Naive thymus-derived CD8-positive, alpha-beta T cell (primary cell): Measurements from ENCODE around the gene KRTAP5-1. TPM values are rescaled to one million over a fixed set of nuclear protein-coding genes. Genes with fewer than 3 reads are reported as not detected.

ENCODE experiments used
- ATAC-seq, 2 donors: fragments of 150-1000 bp; cut with Tn5 transposase in 1 of 2; sonication (Bioruptor Pico), chemical (Tn5 transposase) in 1 of 2; 1 replicate in 1 of 2; 2 replicates in 1 of 2; pipeline ENCODE4 v1.10.0; 2021; ENCODE audit warnings: mild to moderate bottlenecking in 2 of 2, moderate library complexity in 2 of 2
- POLR2A ChIA-PET: fragments of 350-600 bp; sonication (Branson Sonifier 250); formaldehyde crosslinking; loops from one replicate; lab custom pipeline; 2021; ENCODE audit warnings: antibody characterized with exemption; lab: Charles Lee
- DNase-seq, 10 donors: peaks; one replicate each; pipeline versions ENCODE4 v3.0.0 to v3.0.0-alpha.2; 2020 to 2022
- H3K27ac Mint-ChIP-seq, 10 donors: one replicate each; pipeline ENCODE4 v1.8.0; 2020 to 2022; ENCODE audit warnings: mild to moderate bottlenecking in 10 of 10, mixed read lengths in 10 of 10, moderate library complexity in 4 of 10, inconsistent platforms in 1 of 10
- H3K27me3 Mint-ChIP-seq, 5 donors: one replicate each; pipeline ENCODE4 v1.8.0; 2021 to 2022; ENCODE audit warnings: mixed read lengths in 5 of 5
- H3K36me3 Mint-ChIP-seq, 3 donors: one replicate each; pipeline ENCODE4 v1.8.0; 2020 to 2022; ENCODE audit warnings: mixed read lengths in 3 of 3, mild to moderate bottlenecking in 2 of 3, inconsistent platforms in 1 of 3
- H3K4me1 Mint-ChIP-seq, 4 donors: one replicate each; pipeline ENCODE4 v1.8.0; 2021 to 2022; ENCODE audit warnings: mixed read lengths in 4 of 4
- H3K4me3 Mint-ChIP-seq, 10 donors: one replicate each; pipeline ENCODE4 v1.8.0; 2020 to 2022; ENCODE audit warnings: mild to moderate bottlenecking in 10 of 10, mixed read lengths in 10 of 10, moderate library complexity in 6 of 10, inconsistent platforms in 1 of 10
- H3K9me3 Mint-ChIP-seq, 9 donors: one replicate each; pipeline ENCODE4 v1.8.0; 2020 to 2022; ENCODE audit warnings: mixed read lengths in 9 of 9, mild to moderate bottlenecking in 3 of 9, inconsistent platforms in 1 of 9, moderate library complexity in 1 of 9
- polyA plus RNA-seq, 3 donors: library from polyadenylated mRNA; unstranded; fragments of 300-500 nt; fragmentation: Illumina TruSeq; gene quantifications; one replicate each; pipeline ENCODE4 v1.2.3, GENCODE V29; 2021
- total RNA-seq, 8 experiments: library from RNA in 2 of 8; stranded (reverse) in 2 of 8; gene quantifications; one replicate each; pipeline ENCODE4 v1.2.3 and lab custom pipeline; 2021 to 2026

Gene KRTAP5-1
- total and polyA plus RNA-seq, 5 experiments from 2014 or later: not detected

GRCh38 chr11:1562469-1563148 is 22.5 kb downstream of the KRTAP5-1 start:
- Mint-ChIP-seq H3K4me1 (peaks cover 0 to 2% (median 0%) of the 10 kb centered on the region in 4 donors), H3K27me3 (peaks cover 0 to 2% (median 0%) of the 10 kb centered on the region in 5 donors), H3K27ac (peak overlapping the region in 1 of 10 donors; percentile 61), H3K9me3 (no peaks in the 10 kb centered on the region), H3K36me3 (peaks cover 0 to 9% (median 2%) of the 10 kb centered on the region in 3 donors), H3K4me3 (no peak overlapping the region)
- ATAC-seq: no peak
- peak in 1 of 10 donors; percentile 40 for DNase-seq
- POLR2A ChIA-PET: no interaction called here

DNA sequence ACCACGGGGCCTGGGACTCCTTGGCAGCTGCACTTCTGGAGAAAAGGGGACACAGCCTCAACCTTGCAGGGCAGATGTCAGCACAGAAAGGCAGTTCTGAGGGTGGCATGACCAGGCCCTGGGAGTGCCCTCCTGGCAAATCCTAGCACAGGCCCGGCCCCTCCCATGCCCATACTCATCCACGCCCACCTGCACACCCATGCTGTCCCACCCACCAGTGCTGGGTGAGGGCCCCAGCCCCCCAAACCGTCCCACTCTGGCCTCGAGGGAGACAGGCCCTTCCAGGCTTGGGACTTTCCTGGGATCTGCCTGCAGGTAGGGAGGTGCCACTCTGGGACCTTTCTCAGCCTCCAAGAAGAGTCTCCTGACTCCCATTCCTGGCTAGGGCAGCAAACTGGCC is 23.1 kb downstream of the KRTAP5-1 start:
- ATAC-seq (no peak), DNase-seq (peak in 1 of 10 donors; percentile 45)
- Mint-ChIP-seq H3K36me3 (peaks cover 0 to 12% (median 3%) of the 10 kb centered on the region in 3 donors), H3K4me1 (peaks cover 0 to 2% (median 0%) of the 10 kb centered on the region in 4 donors), H3K9me3 (no peaks in the 10 kb centered on the region), H3K27ac (peak overlapping the region in 1 of 10 donors; percentile 34), H3K4me3 (no peak overlapping the region), H3K27me3 (peaks cover 0 to 2% (median 0%) of the 10 kb centered on the region in 5 donors)
- POLR2A ChIA-PET: no interaction called here

DNA sequence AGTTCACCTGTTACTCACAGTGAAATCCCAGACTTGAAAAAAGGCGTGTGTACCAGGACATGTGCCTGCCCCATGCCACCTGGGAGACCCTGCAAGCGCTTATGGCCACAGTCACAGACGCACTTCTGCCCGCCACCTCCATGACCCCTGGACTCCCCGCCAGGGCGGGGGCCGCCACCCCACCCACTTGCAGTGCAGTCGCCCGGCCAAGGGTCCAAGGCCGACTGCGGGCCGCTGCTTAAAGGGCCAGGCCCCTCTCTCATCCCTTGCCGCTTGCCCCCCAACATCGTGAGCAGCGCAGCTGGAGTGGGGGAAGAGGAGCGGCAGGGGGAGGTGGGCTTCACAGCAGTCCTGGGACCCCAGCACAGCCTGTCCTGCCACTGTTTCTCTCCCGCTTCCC is 23.8 kb downstream of the KRTAP5-1 start:
- no peak overlapping the region for H3K4me3 Mint-ChIP-seq
- no peaks in the 10 kb centered on the region for H3K4me1 Mint-ChIP-seq
- peaks cover 0 to 2% (median 0%) of the 10 kb centered on the region in 5 donors for H3K27me3 Mint-ChIP-seq
- no peaks in the 10 kb centered on the region for H3K9me3 Mint-ChIP-seq
- H3K36me3 Mint-ChIP-seq: peaks cover 0 to 12% (median 3%) of the 10 kb centered on the region in 3 donors
- ATAC-seq: no peak
- POLR2A ChIA-PET: no interaction called here
- H3K27ac Mint-ChIP-seq: no peak overlapping the region
- peak in 1 of 10 donors; percentile 13 for DNase-seq

- H3K36me3 Mint-ChIP-seq: peaks cover 0 to 10% (median 3%) of the 10 kb centered on the region in 3 donors
- DNase-seq (peak in 1 of 10 donors; percentile 41), ATAC-seq (no peak)
- H3K27ac Mint-ChIP-seq: peak overlapping the region in 1 of 10 donors; percentile 9
- peaks cover 0 to 2% (median 0%) of the 10 kb centered on the region in 5 donors for H3K27me3 Mint-ChIP-seq
- no peaks in the 10 kb centered on the region for H3K4me1 Mint-ChIP-seq
- POLR2A ChIA-PET: no interaction called here
- H3K9me3 Mint-ChIP-seq: no peaks in the 10 kb centered on the region
- H3K4me3 Mint-ChIP-seq: no peak overlapping the region
Observed at GRCh38 chr11:1560649-1561251, 24.3 kb downstream of the KRTAP5-1 start.

GRCh38 chr11:1560002-1560648 is 25.0 kb downstream of the KRTAP5-1 start:
- Mint-ChIP-seq H3K9me3 (no peaks in the 10 kb centered on the region), H3K27me3 (peaks cover 0 to 2% (median 0%) of the 10 kb centered on the region in 5 donors), H3K4me1 (no peaks in the 10 kb centered on the region), H3K36me3 (peaks cover 0 to 12% (median 3%) of the 10 kb centered on the region in 3 donors), H3K27ac (peak overlapping the region in 1 of 10 donors; percentile 9), H3K4me3 (no peak overlapping the region)
- POLR2A ChIA-PET: no interaction called here
- DNase-seq (peak in 1 of 10 donors; percentile 56), ATAC-seq (no peak)

- peaks cover 0 to 3% (median 1%) of the 10 kb centered on the region in 5 donors for H3K27me3 Mint-ChIP-seq
- ATAC-seq (peak in 1 of 2 donors; percentile 8), DNase-seq (peak in 1 of 10 donors; percentile 52)
- H3K4me3 Mint-ChIP-seq: no peak overlapping the region
- H3K36me3 Mint-ChIP-seq: peaks cover 0 to 12% (median 3%) of the 10 kb centered on the region in 3 donors
- H3K9me3 Mint-ChIP-seq: no peaks in the 10 kb centered on the region
- no peaks in the 10 kb centered on the region for H3K4me1 Mint-ChIP-seq
- peak overlapping the region in 2 of 10 donors; percentile 25 to 30 for H3K27ac Mint-ChIP-seq
- POLR2A ChIA-PET: interaction anchor here (1.2 kb wide), 1 partner anchor 11 kb away, joined by 3 read pairs; no protein-coding TSS in a partner anchor
Observed at GRCh38 chr11:1559111-1559951, 25.8 kb downstream of the KRTAP5-1 start.

DNA sequence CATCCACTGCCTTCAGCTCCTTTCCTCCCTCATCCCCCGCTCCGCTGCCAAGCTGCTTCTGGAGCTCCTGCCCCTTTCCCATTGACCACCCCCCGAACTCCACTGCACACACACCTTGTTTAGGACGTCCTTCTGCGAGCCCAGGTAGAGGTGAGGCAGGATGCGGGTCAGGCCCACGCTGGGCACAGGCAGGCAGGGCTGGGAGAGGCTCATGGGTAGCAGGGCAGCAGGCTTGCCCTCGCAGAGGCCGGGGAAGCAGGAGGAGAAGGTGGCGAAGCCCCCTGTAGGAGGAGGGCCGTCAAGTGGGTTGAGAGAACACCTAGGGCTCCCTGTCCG is 26.3 kb downstream of the KRTAP5-1 start:
- peak in 1 of 10 donors; percentile 38 for DNase-seq
- Mint-ChIP-seq H3K36me3 (peaks cover 0 to 12% (median 3%) of the 10 kb centered on the region in 3 donors), H3K27ac (peak overlapping the region in 2 of 10 donors; percentile 25 to 73), H3K27me3 (peaks cover 0 to 5% (median 2%) of the 10 kb centered on the region in 5 donors), H3K9me3 (no peaks in the 10 kb centered on the region), H3K4me1 (no peaks in the 10 kb centered on the region), H3K4me3 (peak overlapping the region in 1 of 10 donors; percentile 48)
- POLR2A ChIA-PET: interaction anchor here (1.2 kb wide), 1 partner anchor 11 kb away, joined by 3 read pairs; no protein-coding TSS in a partner anchor
- no peak for ATAC-seq

DNA sequence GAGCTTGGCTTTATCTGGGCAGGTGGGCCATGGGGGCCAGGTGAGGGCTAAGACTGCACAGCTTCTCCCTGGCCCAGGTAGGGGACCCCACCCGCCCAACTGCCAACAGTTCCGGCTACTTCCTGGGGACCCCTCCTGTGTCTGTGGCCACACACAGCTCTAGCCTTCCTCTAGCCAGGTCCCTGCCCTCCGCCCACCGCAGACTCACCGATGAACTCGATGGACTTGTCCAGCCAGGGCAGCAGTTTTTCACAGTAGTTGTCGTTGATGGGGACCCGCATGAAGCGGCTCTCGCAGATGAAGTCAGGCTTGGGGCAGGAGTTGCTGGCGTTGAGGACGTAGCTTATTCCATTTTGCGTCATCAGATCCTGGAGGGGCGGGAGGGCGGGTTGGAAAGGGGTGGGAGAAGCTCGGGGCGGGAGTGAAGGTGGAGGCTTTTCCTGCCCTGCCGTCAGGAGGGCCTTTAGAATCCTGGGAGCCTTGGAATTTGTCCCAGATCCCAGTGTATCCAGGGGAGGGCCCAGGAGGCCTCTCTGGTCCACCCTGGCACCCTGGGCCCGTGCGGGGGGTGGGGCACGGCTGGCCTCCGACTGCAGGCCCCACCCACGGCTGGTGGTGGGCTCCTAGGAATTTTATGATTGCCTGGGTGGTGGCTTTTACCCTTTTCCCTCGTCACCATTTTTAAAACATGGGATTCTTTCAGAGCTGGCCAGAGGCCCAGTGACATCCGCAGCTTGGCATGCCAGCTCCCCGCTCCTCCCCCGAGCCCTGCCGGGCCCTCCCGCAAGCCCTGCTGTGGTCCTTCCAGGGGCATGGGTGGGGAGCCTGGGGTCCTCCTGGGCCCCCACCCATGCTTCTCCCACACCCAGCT is 26.9 kb downstream of the KRTAP5-1 start:
- H3K9me3 Mint-ChIP-seq: no peaks in the 10 kb centered on the region
- H3K4me3 Mint-ChIP-seq: no peak overlapping the region
- POLR2A ChIA-PET: interaction anchor here (1.2 kb wide), 1 partner anchor 12 kb away, joined by 3 read pairs; no protein-coding TSS in a partner anchor
- peak overlapping the region in 2 of 10 donors; percentile 25 to 73 for H3K27ac Mint-ChIP-seq
- DNase-seq: peak in 1 of 10 donors; percentile 46
- ATAC-seq: no peak
- H3K36me3 Mint-ChIP-seq: peaks cover 0 to 12% (median 3%) of the 10 kb centered on the region in 3 donors
- H3K27me3 Mint-ChIP-seq: peaks cover 0 to 8% (median 2%) of the 10 kb centered on the region in 5 donors
- no peaks in the 10 kb centered on the region for H3K4me1 Mint-ChIP-seq

- DNase-seq (peak in 1 of 10 donors; percentile 44), ATAC-seq (no peak)
- H3K27ac Mint-ChIP-seq: no peak overlapping the region
- POLR2A ChIA-PET: interaction anchor here (1.2 kb wide), 1 partner anchor 17 kb away, joined by 3 read pairs; no protein-coding TSS in a partner anchor
- no peaks in the 10 kb centered on the region for H3K4me1 Mint-ChIP-seq
- H3K4me3 Mint-ChIP-seq: no peak overlapping the region
- H3K9me3 Mint-ChIP-seq: no peaks in the 10 kb centered on the region
- H3K36me3 Mint-ChIP-seq: peaks cover 0 to 12% (median 3%) of the 10 kb centered on the region in 3 donors
- peaks cover 0 to 9% (median 5%) of the 10 kb centered on the region in 5 donors for H3K27me3 Mint-ChIP-seq
Observed at GRCh38 chr11:1557051-1557884, 27.8 kb downstream of the KRTAP5-1 start.

- POLR2A ChIA-PET: interaction anchor here (1.2 kb wide), 2 partner anchors 9 to 18 kb away, joined by 3 to 4 read pairs; no protein-coding TSS in a partner anchor
- Mint-ChIP-seq H3K9me3 (no peaks in the 10 kb centered on the region), H3K36me3 (peaks cover 0 to 12% (median 3%) of the 10 kb centered on the region in 3 donors), H3K4me3 (no peak overlapping the region), H3K4me1 (no peaks in the 10 kb centered on the region), H3K27ac (no peak overlapping the region), H3K27me3 (peaks cover 2 to 12% (median 5%) of the 10 kb centered on the region in 5 donors)
- ATAC-seq (no peak), DNase-seq (peak in 1 of 10 donors; percentile 19)
Observed at GRCh38 chr11:1556278-1556902, 28.7 kb downstream of the KRTAP5-1 start.
